CD8-positive, alpha-beta memory T cell (primary cell): ENCODE data around the gene CEP20. TPM values are rescaled to one million over a fixed set of nuclear protein-coding genes. Genes with fewer than 3 reads are reported as not detected.
"Not testable (repeated sequence)": the region's sequence is repeated elsewhere in the genome, so short reads cannot be mapped to it uniquely, and the experiment has no call there.

Experiments used
- CTCF ChIA-PET: fragments of 350-600 bp; sonication (Branson Sonifier 250); formaldehyde crosslinking; loops from one replicate; lab custom pipeline; 2021; ENCODE audit warnings: antibody characterized with exemption; lab: Charles Lee
- POLR2A ChIA-PET: fragments of 350-600 bp; sonication (Branson Sonifier 250); formaldehyde crosslinking; loops from one replicate; lab custom pipeline; 2021; ENCODE audit warnings: antibody characterized with exemption; lab: Charles Lee
- DNase-seq, 5 donors: peaks; one replicate each; pipeline versions ENCODE4 v3.0.0 to v3.0.0-alpha.2; 2020 to 2022; ENCODE audit warnings: mixed read lengths in 1 of 5
- H3K27ac ChIP-seq: one replicate; pipeline ENCODE4 v1.7.0; 2013; ENCODE audit warnings: low read depth, mild to moderate bottlenecking, low read length, moderate library complexity
- H3K27me3 ChIP-seq: 2 replicates; pipeline ENCODE4 v1.7.0; 2013; ENCODE audit warnings: low read length, mild to moderate bottlenecking; ENCODE audit not compliant: insufficient read depth, poor library complexity, severe bottlenecking
- H3K36me3 ChIP-seq: 2 replicates; pipeline ENCODE4 v1.7.0; 2013; ENCODE audit warnings: mild to moderate bottlenecking, low read length, moderate library complexity; ENCODE audit not compliant: insufficient read depth
- H3K4me1 ChIP-seq: 2 replicates; pipeline ENCODE4 v1.7.0; 2013; ENCODE audit warnings: mild to moderate bottlenecking, low read length, moderate library complexity; ENCODE audit not compliant: insufficient read depth
- H3K4me3 ChIP-seq: 2 replicates; pipeline ENCODE4 v1.7.0; 2013; ENCODE audit warnings: mild to moderate bottlenecking, low read length
- H3K9me3 ChIP-seq: 2 replicates; pipeline ENCODE4 v1.7.0; 2013; ENCODE audit warnings: mild to moderate bottlenecking, low read length
- H3K27ac Mint-ChIP-seq, 8 donors: one replicate each; pipeline ENCODE4 v1.8.0; 2020 to 2021; ENCODE audit warnings: mixed read lengths in 8 of 8, mild to moderate bottlenecking in 6 of 8, inconsistent platforms in 3 of 8, moderate library complexity in 3 of 8
- H3K27me3 Mint-ChIP-seq, 2 donors: one replicate each; pipeline ENCODE4 v1.8.0; 2020 to 2021; ENCODE audit warnings: mixed read lengths in 2 of 2, mild to moderate bottlenecking in 1 of 2, moderate library complexity in 1 of 2
- H3K36me3 Mint-ChIP-seq, 3 donors: one replicate each; pipeline ENCODE4 v1.8.0; 2020 to 2021; ENCODE audit warnings: mixed read lengths in 3 of 3, inconsistent platforms in 1 of 3, mild to moderate bottlenecking in 1 of 3
- H3K4me1 Mint-ChIP-seq, 3 donors: one replicate each; pipeline ENCODE4 v1.8.0; 2020 to 2021; ENCODE audit warnings: mixed read lengths in 3 of 3, inconsistent platforms in 1 of 3, mild to moderate bottlenecking in 1 of 3
- H3K4me3 Mint-ChIP-seq, 7 donors: one replicate each; pipeline ENCODE4 v1.8.0; 2020 to 2021; ENCODE audit warnings: mixed read lengths in 7 of 7, mild to moderate bottlenecking in 6 of 7, moderate library complexity in 4 of 7, inconsistent platforms in 2 of 7
- H3K9me3 Mint-ChIP-seq, 5 donors: one replicate each; pipeline ENCODE4 v1.8.0; 2020 to 2022; ENCODE audit warnings: mixed read lengths in 5 of 5, mild to moderate bottlenecking in 3 of 5, moderate library complexity in 2 of 5, inconsistent platforms in 1 of 5
- polyA plus RNA-seq: library from polyadenylated mRNA; unstranded; fragments of 300-500 nt; fragmentation: Illumina TruSeq; gene quantifications from one replicate; pipeline ENCODE4 v1.2.3, GENCODE V29; 2021
- total RNA-seq, 2 experiments: library from RNA; stranded (reverse); gene quantifications; one replicate each; pipeline ENCODE4 v1.2.3, GENCODE V29; 2021

CEP20 gene
- 10 to 100 TPM; 39.6 to 46.1 TPM for total RNA-seq
- 32.5 TPM for polyA plus RNA-seq

DNA sequence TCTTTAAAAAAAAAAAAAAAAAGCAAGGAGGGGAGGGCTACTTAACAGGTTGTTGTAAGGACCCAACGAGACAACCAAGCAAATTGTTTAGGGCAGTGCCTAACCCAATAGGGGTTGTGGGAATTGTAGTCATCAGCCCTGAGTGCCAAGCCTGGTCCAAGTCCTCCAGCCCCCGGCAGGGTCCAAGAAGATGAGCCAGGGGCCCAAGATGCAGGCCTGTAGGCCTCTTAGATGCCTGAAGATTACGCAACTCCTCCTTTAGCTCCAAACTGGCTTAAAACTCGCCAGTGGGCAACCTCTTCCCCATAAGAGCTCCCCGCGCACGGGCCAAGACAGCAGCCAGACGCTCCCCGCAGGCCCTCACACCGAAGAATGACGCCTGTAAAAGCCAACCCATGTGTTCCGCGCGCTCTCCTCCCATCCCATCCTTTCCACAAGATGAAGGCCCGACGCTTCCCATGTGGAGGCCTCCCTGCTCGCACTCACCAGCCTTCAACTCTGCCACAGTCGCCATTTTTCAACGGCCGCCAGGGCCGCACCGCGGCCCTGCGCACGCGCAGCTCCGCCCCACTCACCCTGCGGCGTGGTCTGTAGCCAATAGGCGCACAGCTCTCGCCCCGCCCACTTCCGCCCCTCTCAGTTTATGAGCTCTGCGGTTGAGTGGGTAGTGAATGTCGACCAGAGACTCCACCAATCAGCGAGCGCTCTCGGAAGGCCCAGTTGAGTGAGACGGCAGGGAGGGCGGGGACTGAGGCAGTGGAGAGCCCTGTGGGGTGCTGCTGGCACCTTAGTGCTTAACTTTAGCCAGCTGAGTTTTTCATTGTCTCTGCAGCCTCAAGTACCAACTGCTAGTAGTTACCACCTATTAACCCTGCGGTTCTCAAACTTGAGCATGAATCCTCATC lies at the start of gene CEP20:
CEP20 (minus strand) TSS at position 532 of the 905 bp plus-strand sequence; CDS start at position 514, 18 bp downstream.
- H3K27ac ChIP-seq = peak within 1 kb of the TSS; percentile 82
- Mint-ChIP-seq H3K4me3 (peak within 1 kb of the TSS; percentile 96 to 100 (median 99)), H3K27me3 (peaks cover 0 to 4% of the 10 kb centered on the region in 2 donors), H3K27ac (peak within 1 kb of the TSS; percentile 81 to 100 (median 98)), H3K9me3 (no peaks in the 10 kb centered on the region), H3K36me3 (peaks cover 0 to 18% (median 0%) of the 10 kb centered on the region in 3 donors), H3K4me1 (peaks cover 33 to 46% (median 37%) of the 10 kb centered on the region in 3 donors)
- H3K4me1 ChIP-seq = peaks cover 23% of the 10 kb centered on the region
- no peaks in the 10 kb centered on the region for H3K27me3 ChIP-seq
- peak within 1 kb of the TSS; percentile 66 for H3K4me3 ChIP-seq
- CTCF ChIA-PET = interaction anchor here (1.0 to 1.8 kb wide), 7 partner anchors 9 to 145 kb away, joined by 3 to 8 read pairs (median 4); no protein-coding TSS in a partner anchor
- H3K9me3 ChIP-seq = no peaks in the 10 kb centered on the region
- H3K36me3 ChIP-seq = no peaks in the 10 kb centered on the region
- POLR2A ChIA-PET = interaction anchor here (0.6 to 1.6 kb wide), 8 partner anchors 10 to 149 kb away, joined by 3 to 8 read pairs (median 4); no protein-coding TSS in a partner anchor
- DNase-seq = peak; percentile 99 to 100 (median 99)

DNA sequence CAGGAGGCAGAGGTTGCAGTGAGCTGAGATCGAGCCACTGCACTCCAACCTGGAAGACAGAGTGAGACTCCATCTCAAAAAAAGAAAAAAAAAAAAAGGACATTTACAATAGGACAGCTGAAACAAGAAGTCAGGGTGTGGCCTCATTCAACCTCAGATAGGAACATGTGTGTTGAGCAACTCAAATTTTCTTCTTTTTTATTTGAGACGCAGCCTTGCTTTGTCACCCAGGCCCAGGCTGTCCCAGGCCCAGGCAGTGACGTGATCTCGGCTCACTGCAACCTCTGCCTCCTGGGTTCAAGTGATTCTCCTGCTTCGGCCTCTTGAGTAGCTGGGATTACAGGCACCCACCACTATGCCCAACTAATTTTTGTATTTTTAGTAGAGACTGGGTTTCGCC lies 48.4 kb upstream of the CEP20 start:
- H3K4me3 ChIP-seq, H3K36me3 Mint-ChIP-seq, H3K27me3 ChIP-seq, H3K27ac ChIP-seq, POLR2A ChIA-PET, H3K36me3 ChIP-seq, H3K4me1 Mint-ChIP-seq, H3K4me1 ChIP-seq, H3K4me3 Mint-ChIP-seq, H3K9me3 Mint-ChIP-seq, H3K9me3 ChIP-seq, DNase-seq, H3K27ac Mint-ChIP-seq: not testable (repeated sequence)
- peaks cover 3 to 11% of the 10 kb centered on the region in 2 donors for H3K27me3 Mint-ChIP-seq
- CTCF ChIA-PET = interaction anchor here (2.6 kb wide), 1 partner anchor 14 kb away, joined by 5 read pairs; no protein-coding TSS in a partner anchor

DNA sequence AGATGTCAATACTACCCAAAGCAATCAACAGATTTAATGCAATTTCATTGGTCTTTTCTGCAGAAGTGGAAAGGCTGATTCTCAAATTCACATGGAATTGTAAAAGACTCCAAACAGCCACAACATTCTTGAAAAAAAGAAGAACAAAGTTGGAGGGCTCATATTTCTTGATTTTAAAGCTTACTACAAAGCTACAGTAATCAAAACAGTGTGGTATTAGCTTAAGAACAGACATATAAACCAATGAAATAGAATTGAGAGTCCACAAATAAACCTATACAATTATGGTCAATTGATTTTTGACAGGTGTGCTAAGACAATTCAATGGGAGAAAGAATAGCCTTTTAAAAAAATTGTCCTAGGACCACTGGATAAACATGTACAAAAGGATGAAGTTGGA lies 46.6 kb upstream of the CEP20 start:
- H3K27ac ChIP-seq = no peak overlapping the region

DNA sequence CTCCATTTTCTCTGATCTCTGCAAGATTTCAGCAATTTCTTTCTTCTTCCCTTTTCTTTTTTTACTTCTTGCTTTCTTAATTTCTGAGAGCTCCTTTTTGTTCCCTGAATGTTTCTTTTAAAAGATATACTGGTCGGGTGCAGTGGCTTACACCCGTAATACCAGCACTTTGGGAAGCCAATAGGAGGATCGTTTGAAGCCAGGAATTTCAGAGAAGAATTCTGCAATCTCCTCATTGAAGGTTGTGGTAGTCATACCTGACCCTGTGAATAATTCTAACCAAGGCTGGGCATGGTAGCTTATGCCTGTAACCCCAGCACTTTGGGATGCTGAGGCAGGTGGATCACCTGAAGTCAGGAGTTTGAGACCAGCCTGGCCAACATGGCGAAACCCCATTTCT lies 45.4 kb upstream of the CEP20 start:
- no peak for DNase-seq
- ChIA-PET POLR2A (no interaction called here), CTCF (no interaction called here)
- H3K36me3 ChIP-seq = no peaks in the 10 kb centered on the region
- H3K36me3 Mint-ChIP-seq = no peaks in the 10 kb centered on the region
- no peaks in the 10 kb centered on the region for H3K4me1 ChIP-seq
- H3K27me3 ChIP-seq = no peaks in the 10 kb centered on the region
- no peaks in the 10 kb centered on the region for H3K9me3 ChIP-seq
- no peaks in the 10 kb centered on the region for H3K4me1 Mint-ChIP-seq
- no peak overlapping the region for H3K4me3 ChIP-seq
- H3K27ac Mint-ChIP-seq = no peak overlapping the region
- H3K27ac ChIP-seq = no peak overlapping the region
- no peaks in the 10 kb centered on the region for H3K9me3 Mint-ChIP-seq
- peaks cover 3 to 11% of the 10 kb centered on the region in 2 donors for H3K27me3 Mint-ChIP-seq
- no peak overlapping the region for H3K4me3 Mint-ChIP-seq

More for the DNA sequence above, 46.6 kb upstream of the CEP20 start:
- Histone ChIP-seq H3K27me3 (no peaks in the 10 kb centered on the region), H3K4me1 (no peaks in the 10 kb centered on the region), H3K36me3 (no peaks in the 10 kb centered on the region), H3K9me3 (no peaks in the 10 kb centered on the region), H3K4me3 (no peak overlapping the region)
- Mint-ChIP-seq H3K4me1 (no peaks in the 10 kb centered on the region), H3K36me3 (no peaks in the 10 kb centered on the region), H3K27ac (no peak overlapping the region), H3K9me3 (no peaks in the 10 kb centered on the region), H3K4me3 (no peak overlapping the region), H3K27me3 (peaks cover 3 to 11% of the 10 kb centered on the region in 2 donors)
- CTCF ChIA-PET = no interaction called here
- POLR2A ChIA-PET = no interaction called here
- no peak for DNase-seq

- H3K27ac Mint-ChIP-seq = no peak overlapping the region
- POLR2A ChIA-PET = no interaction called here
- no peaks in the 10 kb centered on the region for H3K27me3 ChIP-seq
- H3K4me1 Mint-ChIP-seq = no peaks in the 10 kb centered on the region
- no peaks in the 10 kb centered on the region for H3K4me1 ChIP-seq
- no peak for DNase-seq
- H3K9me3 ChIP-seq = no peaks in the 10 kb centered on the region
- CTCF ChIA-PET = no interaction called here
- no peaks in the 10 kb centered on the region for H3K36me3 Mint-ChIP-seq
- H3K27ac ChIP-seq = no peak overlapping the region
- no peak overlapping the region for H3K4me3 Mint-ChIP-seq
- no peak overlapping the region for H3K4me3 ChIP-seq
- H3K27me3 Mint-ChIP-seq = peaks cover 3 to 11% of the 10 kb centered on the region in 2 donors
- H3K9me3 Mint-ChIP-seq = no peaks in the 10 kb centered on the region
- no peaks in the 10 kb centered on the region for H3K36me3 ChIP-seq
Measured at GRCh38 chr16:15932939-15933338, 44.5 kb upstream of the CEP20 start.

GRCh38 chr16:15928261-15929104 lies 40.1 kb upstream of the CEP20 start:
- no peaks in the 10 kb centered on the region for H3K36me3 Mint-ChIP-seq
- H3K4me3 ChIP-seq = no peak overlapping the region

GRCh38 chr16:15925631-15926030 lies 37.2 kb upstream of the CEP20 start:
- H3K27me3 ChIP-seq = no peaks in the 10 kb centered on the region
- H3K4me3 Mint-ChIP-seq = no peak overlapping the region
- no peak overlapping the region for H3K27ac Mint-ChIP-seq
- no peak for DNase-seq
- no peak overlapping the region for H3K4me3 ChIP-seq
- POLR2A ChIA-PET = no interaction called here
- no peaks in the 10 kb centered on the region for H3K4me1 Mint-ChIP-seq
- no peaks in the 10 kb centered on the region for H3K9me3 Mint-ChIP-seq
- no peaks in the 10 kb centered on the region for H3K9me3 ChIP-seq
- H3K27ac ChIP-seq = no peak overlapping the region
- H3K36me3 ChIP-seq = no peaks in the 10 kb centered on the region
- no peaks in the 10 kb centered on the region for H3K36me3 Mint-ChIP-seq
- no peaks in the 10 kb centered on the region for H3K27me3 Mint-ChIP-seq
- CTCF ChIA-PET = no interaction called here
- no peaks in the 10 kb centered on the region for H3K4me1 ChIP-seq

More at GRCh38 chr16:15928261-15929104, 40.1 kb upstream of the CEP20 start:
- CTCF ChIA-PET = no interaction called here
- POLR2A ChIA-PET = no interaction called here
- Histone ChIP-seq H3K4me1 (no peaks in the 10 kb centered on the region), H3K27me3 (no peaks in the 10 kb centered on the region), H3K9me3 (no peaks in the 10 kb centered on the region), H3K27ac (no peak overlapping the region), H3K36me3 (no peaks in the 10 kb centered on the region)
- Mint-ChIP-seq H3K9me3 (no peaks in the 10 kb centered on the region), H3K4me3 (no peak overlapping the region), H3K27ac (no peak overlapping the region), H3K4me1 (no peaks in the 10 kb centered on the region), H3K27me3 (peaks cover 3 to 6% of the 10 kb centered on the region in 2 donors)
- DNase-seq = no peak
